Mucosa of stomach (tissue), 1 donor: ENCODE results near the gene MET.

Experiments
- H3K27me3 ChIP-seq: one replicate; pipeline ENCODE4 v1.7.0; 2013; ENCODE audit warnings: mild to moderate bottlenecking, low read length; ENCODE audit not compliant: control insufficient read depth, insufficient read depth
- H3K36me3 ChIP-seq: one replicate; pipeline ENCODE4 v1.7.0; 2013; ENCODE audit warnings: low read length; ENCODE audit not compliant: control insufficient read depth, insufficient read depth
- H3K4me1 ChIP-seq: one replicate; pipeline ENCODE4 v1.7.0; 2013; ENCODE audit warnings: mild to moderate bottlenecking, low read length; ENCODE audit not compliant: control insufficient read depth, insufficient read depth
- H3K4me3 ChIP-seq: one replicate; pipeline ENCODE4 v1.7.0; 2013; ENCODE audit warnings: low read length
- H3K9ac ChIP-seq: one replicate; pipeline ENCODE4 v1.7.0; 2013; ENCODE audit warnings: mild to moderate bottlenecking, low read length, moderate library complexity
- H3K9me3 ChIP-seq: one replicate; pipeline ENCODE4 v1.7.0; 2013; ENCODE audit warnings: mild to moderate bottlenecking, low read length, moderate library complexity; ENCODE audit not compliant: control insufficient read depth
- donor health status: Pancreatic carcinoma.

Gene MET

GRCh38 chr7:116704650-116705228, 32.7 kb downstream of the MET start:
- Histone ChIP-seq H3K4me3 (no peak overlapping the region), H3K9ac (no peak overlapping the region), H3K9me3 (no peaks in the 10 kb centered on the region), H3K36me3 (no peaks in the 10 kb centered on the region), H3K4me1 (no peaks in the 10 kb centered on the region), H3K27me3 (no peaks in the 10 kb centered on the region)

- Histone ChIP-seq H3K36me3 (no peaks in the 10 kb centered on the region), H3K27me3 (no peaks in the 10 kb centered on the region), H3K9ac (no peak overlapping the region), H3K4me3 (no peak overlapping the region), H3K9me3 (no peaks in the 10 kb centered on the region), H3K4me1 (no peaks in the 10 kb centered on the region)
Measured at GRCh38 chr7:116705419-116705818, 33.4 kb downstream of the MET start.

GRCh38 chr7:116706668-116707126, 34.7 kb downstream of the MET start:
- Histone ChIP-seq H3K9me3 (no peaks in the 10 kb centered on the region), H3K4me1 (peaks cover under 1% of the 10 kb centered on the region), H3K27me3 (no peaks in the 10 kb centered on the region), H3K36me3 (no peaks in the 10 kb centered on the region), H3K9ac (no peak overlapping the region), H3K4me3 (no peak overlapping the region)

GRCh38 chr7:116707289-116707688, 35.3 kb downstream of the MET start:
- Histone ChIP-seq H3K27me3 (no peaks in the 10 kb centered on the region), H3K9me3 (no peaks in the 10 kb centered on the region), H3K4me1 (peaks cover 6% of the 10 kb centered on the region), H3K9ac (no peak overlapping the region), H3K4me3 (no peak overlapping the region), H3K36me3 (no peaks in the 10 kb centered on the region)

- no peaks in the 10 kb centered on the region for H3K27me3 ChIP-seq
- H3K9ac ChIP-seq: no peak overlapping the region
- no peaks in the 10 kb centered on the region for H3K9me3 ChIP-seq
- no peak overlapping the region for H3K4me3 ChIP-seq
- peaks cover 6% of the 10 kb centered on the region for H3K4me1 ChIP-seq
- no peaks in the 10 kb centered on the region for H3K36me3 ChIP-seq
Measured at GRCh38 chr7:116708248-116708647, 36.3 kb downstream of the MET start.

- no peaks in the 10 kb centered on the region for H3K9me3 ChIP-seq
- no peak overlapping the region for H3K9ac ChIP-seq
- no peaks in the 10 kb centered on the region for H3K36me3 ChIP-seq
- H3K27me3 ChIP-seq: no peaks in the 10 kb centered on the region
- H3K4me3 ChIP-seq: no peak overlapping the region
- H3K4me1 ChIP-seq: peaks cover 6% of the 10 kb centered on the region
Measured at GRCh38 chr7:116708861-116709260, 36.9 kb downstream of the MET start.

GRCh38 chr7:116709336-116709735, 37.3 kb downstream of the MET start:
- Histone ChIP-seq H3K9me3 (no peaks in the 10 kb centered on the region), H3K9ac (no peak overlapping the region), H3K27me3 (no peaks in the 10 kb centered on the region), H3K4me3 (no peak overlapping the region), H3K36me3 (no peaks in the 10 kb centered on the region), H3K4me1 (peaks cover 6% of the 10 kb centered on the region)

- Histone ChIP-seq H3K9me3 (no peaks in the 10 kb centered on the region), H3K4me1 (peaks cover 6% of the 10 kb centered on the region), H3K27me3 (no peaks in the 10 kb centered on the region), H3K9ac (no peak overlapping the region), H3K36me3 (no peaks in the 10 kb centered on the region), H3K4me3 (no peak overlapping the region)
Measured at GRCh38 chr7:116710764-116711452, 38.9 kb downstream of the MET start.

GRCh38 chr7:116711790-116712189, 39.8 kb downstream of the MET start:
- Histone ChIP-seq H3K27me3 (no peaks in the 10 kb centered on the region), H3K4me3 (no peak overlapping the region), H3K9me3 (no peaks in the 10 kb centered on the region), H3K36me3 (no peaks in the 10 kb centered on the region), H3K9ac (no peak overlapping the region), H3K4me1 (peaks cover 9% of the 10 kb centered on the region)

- no peaks in the 10 kb centered on the region for H3K9me3 ChIP-seq
- H3K9ac ChIP-seq: no peak overlapping the region
- no peak overlapping the region for H3K4me3 ChIP-seq
- H3K4me1 ChIP-seq: peaks cover 15% of the 10 kb centered on the region
- no peaks in the 10 kb centered on the region for H3K36me3 ChIP-seq
- no peaks in the 10 kb centered on the region for H3K27me3 ChIP-seq
Measured at GRCh38 chr7:116713500-116713899, 41.5 kb downstream of the MET start.

- Histone ChIP-seq H3K9ac (no peak overlapping the region), H3K36me3 (no peaks in the 10 kb centered on the region), H3K27me3 (no peaks in the 10 kb centered on the region), H3K4me3 (no peak overlapping the region), H3K4me1 (peaks cover 15% of the 10 kb centered on the region), H3K9me3 (no peaks in the 10 kb centered on the region)
Measured at GRCh38 chr7:116713918-116714317, 41.9 kb downstream of the MET start.

- Histone ChIP-seq H3K4me1 (peaks cover 15% of the 10 kb centered on the region), H3K9ac (no peak overlapping the region), H3K4me3 (no peak overlapping the region), H3K9me3 (no peaks in the 10 kb centered on the region), H3K27me3 (no peaks in the 10 kb centered on the region), H3K36me3 (no peaks in the 10 kb centered on the region)
Measured at GRCh38 chr7:116715077-116715476, 43.1 kb downstream of the MET start.
